ENCODE measurements around the gene LGALSL. TPM values are rescaled to one million over a fixed set of nuclear protein-coding genes. Genes with fewer than 3 reads are reported as not detected.

Gene LGALSL
- total RNA-seq, 2 donors from 2014 or later, result 15.8 to 19.3 TPM

GRCh38 chr2:64463781-64464180, 9.8 kb downstream of the LGALSL start:
- Histone ChIP-seq H3K27me3 (replicated peaks; ENCODE audit: insufficient read depth) (no peaks in the 10 kb centered on the region), H3K4me1 (ENCODE audit: control insufficient read depth in 1 of 2, low read depth in 2 of 2) (peaks cover 0 to 18% of the 10 kb centered on the region in 2 donors), H3K4me3 (no peak overlapping the region), H3K27ac (no peak overlapping the region), H3K9me3 (no peaks in the 10 kb centered on the region), H3K36me3 (no peaks in the 10 kb centered on the region)
- no peak for DNase-seq (ENCODE audit: low spot score)
- no peak for ATAC-seq (ENCODE audit: insufficient number of reproducible peaks, low FRiP score, low read depth)
- no peak for TF ChIP-seq CTCF (IDR thresholded peaks at IDR 0.05)

GRCh38 chr2:64466478-64467085, 12.6 kb downstream of the LGALSL start:
- H3K4me3 ChIP-seq, result no peak overlapping the region
- ATAC-seq (ENCODE audit: insufficient number of reproducible peaks, low FRiP score, low read depth) (no peak), DNase-seq (ENCODE audit: low spot score) (no peak)
- H3K27me3 ChIP-seq (replicated peaks; ENCODE audit: insufficient read depth), result no peaks in the 10 kb centered on the region
- H3K36me3 ChIP-seq, result no peaks in the 10 kb centered on the region
- no peak for TF ChIP-seq CTCF (IDR thresholded peaks at IDR 0.05)
- peaks cover 0 to 6% of the 10 kb centered on the region in 2 donors for H3K4me1 ChIP-seq (ENCODE audit: control insufficient read depth in 1 of 2, low read depth in 2 of 2)
- no peak overlapping the region for H3K27ac ChIP-seq
- no peaks in the 10 kb centered on the region for H3K9me3 ChIP-seq

GRCh38 chr2:64467096-64467843, 13.3 kb downstream of the LGALSL start:
- no peak for DNase-seq (ENCODE audit: low spot score)
- no peak for TF ChIP-seq CTCF (IDR thresholded peaks at IDR 0.05)
- Histone ChIP-seq H3K4me3 (no peak overlapping the region), H3K4me1 (ENCODE audit: control insufficient read depth in 1 of 2, low read depth in 2 of 2) (peaks cover 0 to 6% of the 10 kb centered on the region in 2 donors), H3K27ac (no peak overlapping the region), H3K9me3 (no peaks in the 10 kb centered on the region), H3K36me3 (no peaks in the 10 kb centered on the region), H3K27me3 (replicated peaks; ENCODE audit: insufficient read depth) (no peaks in the 10 kb centered on the region)
- no peak for ATAC-seq (ENCODE audit: insufficient number of reproducible peaks, low FRiP score, low read depth)

GRCh38 chr2:64469261-64469660, 15.3 kb downstream of the LGALSL start:
- TF ChIP-seq CTCF (IDR thresholded peaks at IDR 0.05), result no peak
- ATAC-seq (ENCODE audit: insufficient number of reproducible peaks, low FRiP score, low read depth), result no peak
- Histone ChIP-seq H3K4me3 (no peak overlapping the region), H3K36me3 (no peaks in the 10 kb centered on the region), H3K9me3 (no peaks in the 10 kb centered on the region), H3K27ac (no peak overlapping the region), H3K4me1 (ENCODE audit: control insufficient read depth in 1 of 2, low read depth in 2 of 2) (no peaks in the 10 kb centered on the region), H3K27me3 (replicated peaks; ENCODE audit: insufficient read depth) (no peaks in the 10 kb centered on the region)
- DNase-seq (ENCODE audit: low spot score), result no peak

- H3K9me3 ChIP-seq, result no peaks in the 10 kb centered on the region
- no peak for ATAC-seq (ENCODE audit: insufficient number of reproducible peaks, low FRiP score, low read depth)
- no peak for TF ChIP-seq CTCF (IDR thresholded peaks at IDR 0.05)
- no peaks in the 10 kb centered on the region for H3K27me3 ChIP-seq (replicated peaks; ENCODE audit: insufficient read depth)
- H3K4me3 ChIP-seq, result no peak overlapping the region
- no peak for DNase-seq (ENCODE audit: low spot score)
- H3K27ac ChIP-seq, result no peak overlapping the region
- no peaks in the 10 kb centered on the region for H3K36me3 ChIP-seq
- no peaks in the 10 kb centered on the region for H3K4me1 ChIP-seq (ENCODE audit: control insufficient read depth in 1 of 2, low read depth in 2 of 2)
These were observed 16.1 kb downstream of the LGALSL start for GRCh38 chr2:64470071-64470470.

All from thoracic aorta (tissue), 2 donors.